HepG2 (cell line): Measurements from ENCODE around the gene ANKRD13C. TPM values are rescaled to one million over a fixed set of nuclear protein-coding genes. Genes with fewer than 3 reads are reported as not detected.

Experiments
- ATAC-seq: fragments of 200-7000 bp; cut with Tn5 transposase; 3 replicates; pipeline ENCODE4 v1.9.1; 2020; ENCODE audit warnings: mild to moderate bottlenecking, moderate library complexity
- BruUV-seq: library from RNA; stranded (reverse); fragments of 400-500 nt; replicated peaks from 2 replicates; lab custom pipeline; 2021; lab: Mats Ljungman, UMichigan
- CTCF ChIA-PET: fragments of 300-600 bp; formaldehyde crosslinking; extraction: SDS; loops from one replicate; lab custom pipeline; 2021; ENCODE audit warnings: low total read pairs, inconsistent platforms, low intra/inter-chr PET ratio; lab: Yijun Ruan, JAX
- POLR2A ChIA-PET: fragments of 350-600 bp; sonication (Branson Sonifier 250); formaldehyde crosslinking; loops from one replicate; lab custom pipeline; 2020; ENCODE audit warnings: antibody characterized with exemption, inconsistent platforms; lab: Yijun Ruan, JAX
- DNase-seq: peaks from one replicate; pipeline ENCODE4 v3.0.0-alpha.2; 2015; ENCODE audit warnings: low spot score
- FAIRE-seq: peaks from 3 replicates; lab custom pipeline; 2011; peaks lifted over from hg19 to GRCh38; lab: Jason Lieb, UNC
- H2AFZ ChIP-seq: one replicate; pipeline ENCODE4 v1.6.1; 2011; ENCODE audit warnings: low read length, inconsistent platforms
- H3K27ac ChIP-seq: fragments of 300-600 bp; 3 replicates; pipeline ENCODE4 v1.8.0; 2011; ENCODE audit warnings: mixed run types, mild to moderate bottlenecking, mixed read lengths, low read length, inconsistent platforms; ENCODE audit not compliant: insufficient read depth; ENCODE audit errors: extremely low read length
- H3K27me3 ChIP-seq, 2 experiments: fragments of 200-600 bp in 1 of 2; 2 replicates in 1 of 2; 3 replicates in 1 of 2; pipeline versions ENCODE4 v1.6.0 to v1.8.0; 2011; ENCODE audit warnings: low read length in 2 of 2, mild to moderate bottlenecking in 2 of 2, moderate library complexity in 2 of 2, inconsistent platforms in 1 of 2; ENCODE audit not compliant: insufficient read depth in 2 of 2, control insufficient read depth in 1 of 2
- H3K36me3 ChIP-seq, 2 experiments: fragments of 200-600 bp in 1 of 2; replicated peaks in 1 of 2; 2 replicates in 1 of 2; 3 replicates in 1 of 2; pipeline versions ENCODE4 v1.5.1 to v1.8.0; 2011; ENCODE audit warnings: low read length in 2 of 2, inconsistent platforms in 1 of 2; ENCODE audit not compliant: insufficient read depth in 2 of 2, control insufficient read depth in 1 of 2
- H3K4me1 ChIP-seq: 2 replicates; pipeline ENCODE4 v1.5.1; 2012; ENCODE audit warnings: low read length, inconsistent platforms; ENCODE audit not compliant: insufficient read depth
- H3K4me2 ChIP-seq: 2 replicates; pipeline ENCODE4 v1.6.0; 2011; ENCODE audit warnings: low read depth, low read length, inconsistent platforms
- H3K4me3 ChIP-seq, 3 experiments: fragments of 200-600 bp in 1 of 3; sonication (generic), shearing (Covaris generic) in 1 of 3; replicated peaks in 1 of 3; 2 replicates each; pipeline ENCODE4 v1.5.1; 2011 to 2016; ENCODE audit warnings: low read length in 3 of 3, inconsistent platforms in 2 of 3, low read depth in 2 of 3, mild to moderate bottlenecking in 2 of 3, control low read depth in 1 of 3, mixed read lengths in 1 of 3; ENCODE audit not compliant: insufficient read depth in 1 of 3
- H3K79me2 ChIP-seq: one replicate; pipeline ENCODE4 v1.6.1; 2011; ENCODE audit warnings: low read length, inconsistent platforms; ENCODE audit not compliant: insufficient read depth
- H3K9ac ChIP-seq: 2 replicates; pipeline ENCODE4 v1.6.0; 2011; ENCODE audit warnings: mild to moderate bottlenecking, low read depth, low read length, inconsistent platforms; ENCODE audit not compliant: insufficient read depth
- H3K9me3 ChIP-seq: 2 replicates; pipeline ENCODE4 v1.5.1; 2012; ENCODE audit warnings: mild to moderate bottlenecking, low read length
- H4K20me1 ChIP-seq: 2 replicates; pipeline ENCODE4 v1.6.0; 2011; ENCODE audit warnings: inconsistent platforms, mild to moderate bottlenecking, low read length, moderate library complexity; ENCODE audit not compliant: insufficient read depth
- CBX2 ChIP-seq, 2 experiments: fragments of 200-600 bp in 1 of 2; sonication (generic); formaldehyde crosslinking in 1 of 2; IDR thresholded peaks; 2 replicates each; pipeline versions ENCODE4 v1.7.0 to v1.8.1; 2018 to 2022; ENCODE audit warnings: low read depth in 2 of 2, low read length in 1 of 2, mild to moderate bottlenecking in 1 of 2, missing genetic modification reagents in 1 of 2
- DR1 ChIP-seq: sonication (generic); formaldehyde crosslinking; IDR thresholded peaks from 2 replicates; pipeline ENCODE4 v1.8.0; 2021; ENCODE audit warnings: mild to moderate bottlenecking, missing genetic modification reagents, inconsistent platforms
- ELF1 ChIP-seq: sonication (generic); formaldehyde crosslinking; IDR thresholded peaks from 2 replicates; pipeline ENCODE4 v1.4.0; 2020; ENCODE audit warnings: missing genetic modification reagents
- NONO ChIP-seq, 2 experiments: fragments of 450-650 bp in 1 of 2; sonication (generic) in 1 of 2; formaldehyde crosslinking in 1 of 2; IDR thresholded peaks in 1 of 2; conservative IDR thresholded peaks in 1 of 2; 2 replicates each; pipeline versions ENCODE4 v1.6.1 to v1.8.0; 2017 to 2022; ENCODE audit warnings: mild to moderate bottlenecking in 1 of 2, missing genetic modification reagents in 1 of 2, moderate library complexity in 1 of 2
- PHF5A ChIP-seq: IDR thresholded peaks from one replicate; pipeline ENCODE4 v1.6.1; 2018; ENCODE audit warnings: low read depth, missing genetic modification reagents; ENCODE audit not compliant: unreplicated experiment
- PRDM10 ChIP-seq: sonication (generic); formaldehyde crosslinking; IDR thresholded peaks from 2 replicates; pipeline ENCODE4 v1.4.0; 2020; ENCODE audit warnings: low read depth, missing genetic modification reagents
- SMARCE1 ChIP-seq: fragments of 450-650 bp; IDR thresholded peaks from 2 replicates; pipeline ENCODE4 v1.6.1; 2017; ENCODE audit warnings: borderline replicate concordance
- TRIM24 ChIP-seq: sonication (generic); formaldehyde crosslinking; IDR thresholded peaks from 2 replicates; pipeline ENCODE4 v1.8.0; 2022; ENCODE audit warnings: mild to moderate bottlenecking, missing genetic modification reagents
- YEATS2 ChIP-seq: sonication (generic); formaldehyde crosslinking; IDR thresholded peaks from 2 replicates; pipeline ENCODE4 v1.4.0; 2020; ENCODE audit warnings: missing genetic modification reagents, borderline replicate concordance
- ZBTB25 ChIP-seq: IDR thresholded peaks from 2 replicates; pipeline ENCODE4 v1.6.1; 2018; ENCODE audit warnings: missing genetic modification reagents
- ZFP90 ChIP-seq: sonication (generic); formaldehyde crosslinking; IDR thresholded peaks from 2 replicates; pipeline ENCODE4 v1.8.0; 2022; ENCODE audit warnings: missing genetic modification reagents, mild to moderate bottlenecking, inconsistent platforms, borderline replicate concordance
- ZNF468 ChIP-seq: sonication (generic); formaldehyde crosslinking; IDR thresholded peaks from 2 replicates; pipeline ENCODE4 v1.8.0; 2022; ENCODE audit warnings: mild to moderate bottlenecking, moderate library complexity, missing genetic modification reagents
- ZNF556 ChIP-seq: sonication (generic); formaldehyde crosslinking; IDR thresholded peaks from 2 replicates; pipeline ENCODE4 v1.4.0; 2020; ENCODE audit warnings: mild to moderate bottlenecking, missing genetic modification reagents, borderline replicate concordance
- ZNF772 ChIP-seq: sonication (generic); formaldehyde crosslinking; IDR thresholded peaks from 2 replicates; pipeline ENCODE4 v1.5.0; 2020; ENCODE audit warnings: mild to moderate bottlenecking, missing genetic modification reagents
- WGBS: methylation state at CpG from one replicate; pipeline ENCODE4 v1.1.6; 2017; ENCODE audit warnings: low lambda C conversion rate; 5-methylcytosine and 5-hydroxymethylcytosine counted together
- in situ Hi-C: cut with HindIII; loops from 2 replicates; pipeline ENCODE4 v1.10.0; 2017; ENCODE audit warnings: low pct_unique_long_range_greater_than_20kb; ENCODE audit not compliant: extremely low pct_ligation_motif_present
- intact Hi-C: fragments of 100-400 bp; cut with micrococcal nuclease; formaldehyde crosslinking; loops from one replicate; pipeline ENCODE4 v1.10.0; 2022; ENCODE audit not compliant: unreplicated experiment
- polyA plus RNA-seq, 8 experiments: library from polyadenylated mRNA; depleted of rRNA in 3 of 8; stranded (reverse) in 7 of 8; unstranded in 1 of 8; fragments of >200 nt; fragmentation: Illumina TruSeq in 4 of 8; extraction: Trizol in 4 of 8; gene quantifications; 2 replicates each; pipeline versions ENCODE4 v1.2.1 to v1.2.3, GENCODE V29; 2011 to 2016; ENCODE audit warnings: low read depth in 4 of 8, missing spikeins in 1 of 8, mixed read lengths in 1 of 8; ENCODE audit not compliant: insufficient read depth in 1 of 8
- total RNA-seq, 5 experiments: library from RNA; depleted of rRNA; stranded (reverse); fragments of >200 nt; fragmentation: Illumina TruSeq; extraction: Trizol; gene quantifications; 2 replicates each; pipeline ENCODE4 v1.2.3, GENCODE V29; 2016; ENCODE audit warnings: low read depth in 1 of 5

ANKRD13C gene
- total and polyA plus RNA-seq, 2 of the 13 experiments (the other 11 are each of a cell fraction or from before 2014, with no cell fraction given): 6.2 to 17.6 TPM

GRCh38 chr1:70293186-70293843, 61.2 kb downstream of the ANKRD13C start:
- Histone ChIP-seq H3K4me1 (no peaks in the 10 kb centered on the region), H3K36me3 (peaks cover 7 to 24% of the 10 kb centered on the region in 2 experiments; a peak in 4 of 5 replicates)
- CTCF ChIA-PET: no interaction called here
- in situ Hi-C loops: no loop called here
- TF ChIP-seq ZNF468 (no peak), ELF1 (no peak), PHF5A (CRISPR knock-in tag) (no peak), ZBTB25 (no peak)
- TF ChIP-seq, all 625 proteins: peak for 0
- H4K20me1 ChIP-seq: no peaks in the 10 kb centered on the region
- H3K4me2 ChIP-seq: no peak overlapping the region
- H2AFZ ChIP-seq: no peak overlapping the region
- DNase-seq (no peak), FAIRE-seq (no peak), ATAC-seq (no peak)
- no peak overlapping the region for H3K9ac ChIP-seq
- no peaks in the 10 kb centered on the region for H3K9me3 ChIP-seq
- BruUV-seq: no TSS peak
- no peak overlapping the region for H3K4me3 ChIP-seq
- H3K79me2 ChIP-seq: no peaks in the 10 kb centered on the region
- POLR2A ChIA-PET: no interaction called here
- no peaks in the 10 kb centered on the region for H3K27me3 ChIP-seq
- intact Hi-C loops: no loop called here
- no peak overlapping the region for H3K27ac ChIP-seq

GRCh38 chr1:70290218-70290617, 64.3 kb downstream of the ANKRD13C start:
- WGBS: 100% methylated on average over 1 of the region's 1 CpG
- no peak for TF ChIP-seq ZNF556
- no peak for TF ChIP-seq DR1 (CRISPR knock-in tag)
- TF ChIP-seq PRDM10 (CRISPR knock-in tag): no peak
- no peak for TF ChIP-seq YEATS2 (CRISPR knock-in tag)
- no peak for TF ChIP-seq ZNF772
- TF ChIP-seq NONO (IDR thresholded peaks at IDR 0.05): no peak
- no peak for TF ChIP-seq NONO (CRISPR knock-in tag; conservative IDR thresholded peaks at IDR 0.05)
- no peak for TF ChIP-seq SMARCE1
- TF ChIP-seq ZFP90 (CRISPR knock-in tag): no peak
- TF ChIP-seq CBX2 (IDR thresholded peaks at IDR 0.05; ENCODE audit: low read depth, low read length): no peak
- TF ChIP-seq CBX2 (CRISPR knock-in tag; IDR thresholded peaks at IDR 0.05; ENCODE audit: low read depth): no peak
- TF ChIP-seq TRIM24 (CRISPR knock-in tag): no peak

More at GRCh38 chr1:70290218-70290617, 64.3 kb downstream of the ANKRD13C start:
- ChIA-PET POLR2A (no interaction called here), CTCF (no interaction called here)
- in situ Hi-C loops (no loop called here), intact Hi-C loops (no loop called here)
- Histone ChIP-seq H3K27ac (no peak overlapping the region), H3K4me3 (no peak overlapping the region), H3K27me3 (no peaks in the 10 kb centered on the region), H4K20me1 (no peaks in the 10 kb centered on the region), H3K9me3 (no peaks in the 10 kb centered on the region), H3K9ac (no peak overlapping the region), H3K79me2 (no peaks in the 10 kb centered on the region), H2AFZ (no peak overlapping the region), H3K4me2 (no peak overlapping the region), H3K36me3 (peaks cover 6 to 18% of the 10 kb centered on the region in 2 experiments; a peak in 4 of 5 replicates), H3K4me1 (no peaks in the 10 kb centered on the region)
- ATAC-seq (no peak), DNase-seq (no peak), FAIRE-seq (no peak)
- BruUV-seq: no TSS peak
